CD4-positive, alpha-beta memory T cell (primary cell): ENCODE data around the gene HLA-DPB1. TPM values are rescaled to one million over a fixed set of nuclear protein-coding genes. Genes with fewer than 3 reads are reported as not detected.

ENCODE experiments used
- CTCF ChIA-PET: fragments of 350-600 bp; sonication (Branson Sonifier 250); formaldehyde crosslinking; loops from one replicate; lab custom pipeline; 2021; ENCODE audit warnings: inconsistent platforms; ENCODE audit not compliant: partially characterized antibody; lab: Charles Lee
- POLR2A ChIA-PET: fragments of 350-600 bp; sonication (Branson Sonifier 250); formaldehyde crosslinking; loops from one replicate; lab custom pipeline; 2021; ENCODE audit not compliant: partially characterized antibody; lab: Charles Lee
- DNase-seq, 5 donors: peaks; one replicate each; pipeline versions ENCODE4 v3.0.0 to v3.0.0-alpha.2; 2020 to 2022; ENCODE audit warnings: mixed read lengths in 1 of 5
- H3K27ac ChIP-seq: one replicate; pipeline ENCODE4 v1.7.0; 2013; ENCODE audit warnings: low read depth, low read length
- H3K27me3 ChIP-seq: 2 replicates; pipeline ENCODE4 v1.7.0; 2013; ENCODE audit warnings: mild to moderate bottlenecking, low read length, moderate library complexity; ENCODE audit not compliant: insufficient read depth
- H3K36me3 ChIP-seq: 2 replicates; pipeline ENCODE4 v1.7.0; 2013; ENCODE audit warnings: mild to moderate bottlenecking, low read length, moderate library complexity; ENCODE audit not compliant: insufficient read depth
- H3K4me1 ChIP-seq: 2 replicates; pipeline ENCODE4 v1.7.0; 2013; ENCODE audit warnings: mild to moderate bottlenecking, low read length, moderate library complexity; ENCODE audit not compliant: insufficient read depth
- H3K4me3 ChIP-seq, 2 donors: one replicate each; pipeline ENCODE4 v1.7.0; 2013; ENCODE audit warnings: low read length in 2 of 2, mild to moderate bottlenecking in 1 of 2
- H3K9me3 ChIP-seq, 2 donors: one replicate each; pipeline ENCODE4 v1.7.0; 2013; ENCODE audit warnings: low read length in 2 of 2, control low read depth in 1 of 2; ENCODE audit not compliant: control insufficient read depth in 1 of 2
- H3K27ac Mint-ChIP-seq, 7 donors: one replicate each; pipeline ENCODE4 v1.8.0; 2020 to 2021; ENCODE audit warnings: mixed read lengths in 7 of 7, mild to moderate bottlenecking in 6 of 7, inconsistent platforms in 3 of 7, moderate library complexity in 3 of 7
- H3K27me3 Mint-ChIP-seq, 2 donors: one replicate each; pipeline ENCODE4 v1.8.0; 2020 to 2021; ENCODE audit warnings: mixed read lengths in 2 of 2
- H3K36me3 Mint-ChIP-seq, 2 donors: one replicate each; pipeline ENCODE4 v1.8.0; 2020 to 2021; ENCODE audit warnings: mixed read lengths in 2 of 2, inconsistent platforms in 1 of 2, mild to moderate bottlenecking in 1 of 2
- H3K4me1 Mint-ChIP-seq, 4 donors: one replicate each; pipeline ENCODE4 v1.8.0; 2020 to 2021; ENCODE audit warnings: mixed read lengths in 4 of 4, mild to moderate bottlenecking in 1 of 4
- H3K4me3 Mint-ChIP-seq, 8 donors: one replicate each; pipeline ENCODE4 v1.8.0; 2020 to 2021; ENCODE audit warnings: mixed read lengths in 8 of 8, mild to moderate bottlenecking in 7 of 8, moderate library complexity in 6 of 8, inconsistent platforms in 3 of 8
- H3K9me3 Mint-ChIP-seq, 8 donors: one replicate each; pipeline ENCODE4 v1.8.0; 2020 to 2021; ENCODE audit warnings: mixed read lengths in 8 of 8, mild to moderate bottlenecking in 5 of 8, inconsistent platforms in 3 of 8, moderate library complexity in 1 of 8
- intact Hi-C: fragments of 100-400 bp; cut with micrococcal nuclease; formaldehyde crosslinking; loops from one replicate; pipeline ENCODE4 v1.15.1; 2023
- polyA plus RNA-seq, 2 donors: library from polyadenylated mRNA; unstranded; fragments of 300-500 nt; fragmentation: Illumina TruSeq; gene quantifications; one replicate each; pipeline ENCODE4 v1.2.3, GENCODE V29; 2021
- total RNA-seq, 2 experiments: library from RNA; stranded (reverse); gene quantifications; one replicate each; pipeline ENCODE4 v1.2.3, GENCODE V29; 2021

HLA-DPB1 gene
- total and polyA plus RNA-seq, 4 experiments from 2014 or later: 14.5 to 76.9 (median 33.8) TPM

- DNase-seq: no peak
- H3K9me3 Mint-ChIP-seq: peaks cover 0 to 2% (median 0%) of the 10 kb centered on the region in 8 donors
- no peak overlapping the region for H3K27ac Mint-ChIP-seq
- no peak overlapping the region for H3K27ac ChIP-seq
- no peak overlapping the region for H3K4me3 ChIP-seq
- intact Hi-C loops: no loop called here
- no peaks in the 10 kb centered on the region for H3K9me3 ChIP-seq
- POLR2A ChIA-PET: no interaction called here
- peaks cover 1 to 7% of the 10 kb centered on the region in 2 donors for H3K27me3 Mint-ChIP-seq
- CTCF ChIA-PET: interaction anchor here (1.1 to 1.3 kb wide), 3 partner anchors 10 to 72 kb away, joined by 3 to 6 read pairs (median 4); partner anchors contain the start of gene HLA-DPB1
- peaks cover 14% of the 10 kb centered on the region for H3K36me3 ChIP-seq
- H3K4me3 Mint-ChIP-seq: no peak overlapping the region
- H3K27me3 ChIP-seq: no peaks in the 10 kb centered on the region
- H3K4me1 ChIP-seq: no peaks in the 10 kb centered on the region
- peaks cover 0 to 13% (median 7%) of the 10 kb centered on the region in 4 donors for H3K4me1 Mint-ChIP-seq
- peaks cover 0 to 6% of the 10 kb centered on the region in 2 donors for H3K36me3 Mint-ChIP-seq
Measured at GRCh38 chr6:33085627-33086026, 9.8 kb downstream of the HLA-DPB1 start.

DNA sequence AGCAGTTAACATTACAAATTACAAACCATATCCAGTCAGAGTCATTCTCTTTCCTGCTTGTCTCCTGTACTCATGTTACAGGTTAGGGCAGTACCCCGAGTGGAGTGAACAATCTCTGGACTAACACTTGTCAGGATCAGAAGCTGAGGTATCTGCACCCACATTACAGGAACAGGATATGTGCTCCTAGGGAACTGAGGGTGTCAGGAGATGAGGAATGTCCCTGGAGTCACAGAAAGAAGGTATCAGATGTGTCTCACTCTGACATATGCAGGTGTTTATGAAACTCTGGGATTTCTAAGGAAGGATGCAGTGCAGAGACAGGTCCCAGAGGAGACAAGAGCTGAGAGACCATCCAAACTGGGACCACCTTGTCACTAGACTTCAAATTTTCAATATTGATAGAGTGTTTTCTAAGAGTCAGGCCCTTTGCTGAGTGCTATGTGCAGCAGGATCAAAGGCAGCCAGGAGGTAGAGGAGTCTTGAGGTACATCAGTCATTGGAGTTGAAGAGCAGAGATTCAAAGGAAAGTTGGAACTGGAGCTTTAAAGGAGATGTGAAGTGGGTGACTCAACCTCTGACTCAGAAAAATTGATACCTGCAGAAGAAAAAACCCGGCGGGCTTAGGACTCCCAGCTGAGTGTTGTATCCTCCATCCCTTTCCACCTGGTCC is 12.6 kb downstream of the HLA-DPB1 start:
- Mint-ChIP-seq H3K36me3 (peaks cover 0 to 4% of the 10 kb centered on the region in 2 donors), H3K27me3 (peaks cover 1 to 16% of the 10 kb centered on the region in 2 donors), H3K9me3 (peaks cover 0 to 4% (median 0%) of the 10 kb centered on the region in 8 donors), H3K4me1 (no peaks in the 10 kb centered on the region), H3K27ac (peak overlapping the region in 1 of 7 donors; percentile 9), H3K4me3 (no peak overlapping the region)
- intact Hi-C loops: no loop called here
- no peak for DNase-seq
- Histone ChIP-seq H3K27ac (no peak overlapping the region), H3K27me3 (no peaks in the 10 kb centered on the region), H3K4me1 (no peaks in the 10 kb centered on the region), H3K36me3 (peaks cover 14% of the 10 kb centered on the region), H3K9me3 (no peaks in the 10 kb centered on the region), H3K4me3 (no peak overlapping the region)
- CTCF ChIA-PET: interaction anchor here (0.8 to 2.5 kb wide), 3 partner anchors 8 to 75 kb away, joined by 3 to 9 read pairs (median 3); partner anchors contain the start of gene HLA-DPA1
- POLR2A ChIA-PET: no interaction called here

DNA sequence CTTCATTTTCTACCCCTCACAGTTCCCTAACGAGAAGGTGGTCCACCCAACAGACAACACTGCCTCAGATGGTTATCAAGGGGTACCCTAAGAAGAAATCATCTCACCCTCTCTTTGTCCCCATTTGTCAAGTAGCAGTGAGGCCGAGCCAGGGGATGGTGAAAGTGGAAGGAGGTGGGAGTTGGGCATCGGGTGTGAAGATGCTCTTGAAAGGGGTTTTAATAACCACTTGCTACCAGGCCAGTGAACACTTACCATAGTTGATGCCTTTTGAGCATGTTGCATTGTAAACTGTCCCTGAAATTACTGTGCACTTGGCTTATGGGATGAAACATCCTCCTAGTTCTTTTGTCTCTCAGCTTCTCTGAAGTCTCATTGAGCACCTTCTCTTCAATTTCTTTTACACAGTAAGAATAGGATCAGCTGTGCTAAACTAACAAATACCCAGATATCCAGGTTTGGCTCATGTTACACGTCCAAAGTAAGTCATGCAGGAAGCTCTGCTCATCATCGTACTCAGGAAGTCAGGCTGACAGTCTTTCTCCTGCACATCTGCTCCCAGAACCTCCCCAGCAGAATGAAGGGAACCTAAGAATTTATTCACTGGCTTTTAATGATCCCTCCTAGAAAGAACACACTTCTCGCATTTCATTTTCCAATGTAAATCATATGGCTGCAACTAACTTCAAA is 13.3 kb downstream of the HLA-DPB1 start:
- ChIA-PET POLR2A (no interaction called here), CTCF (interaction anchor here (0.8 to 2.5 kb wide), 4 partner anchors 9 to 76 kb away, joined by 3 to 9 read pairs (median 3); partner anchors contain the start of gene HLA-DPA1)
- Histone ChIP-seq H3K4me1 (no peaks in the 10 kb centered on the region), H3K27ac (no peak overlapping the region), H3K9me3 (no peaks in the 10 kb centered on the region), H3K4me3 (no peak overlapping the region), H3K36me3 (peaks cover 14% of the 10 kb centered on the region), H3K27me3 (no peaks in the 10 kb centered on the region)
- intact Hi-C loops: no loop called here
- Mint-ChIP-seq H3K9me3 (peaks cover 0 to 4% (median 0%) of the 10 kb centered on the region in 8 donors), H3K27me3 (peaks cover 1 to 16% of the 10 kb centered on the region in 2 donors), H3K36me3 (peaks cover 0 to 4% of the 10 kb centered on the region in 2 donors), H3K27ac (peak overlapping the region in 1 of 7 donors; percentile 62), H3K4me1 (no peaks in the 10 kb centered on the region), H3K4me3 (no peak overlapping the region)
- no peak for DNase-seq

DNA sequence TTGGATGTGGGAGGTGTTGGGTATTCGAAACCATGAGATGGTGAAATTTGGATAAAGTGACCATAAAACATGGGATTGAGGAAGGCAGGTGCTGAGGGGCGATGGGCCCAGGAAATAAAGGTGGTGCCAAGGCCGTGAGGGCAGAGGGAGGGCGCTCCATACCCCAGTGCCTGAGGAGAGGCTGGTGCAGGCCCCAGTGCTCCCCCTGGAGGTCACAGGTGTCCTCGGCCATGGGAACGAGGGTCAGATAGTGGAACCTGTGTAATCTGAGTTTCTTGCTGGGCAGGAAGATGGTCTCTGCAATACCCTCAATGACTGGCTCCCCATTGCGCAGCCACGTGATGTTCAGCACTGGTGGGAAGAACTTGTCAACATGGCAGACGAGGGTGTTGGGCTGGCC is 16.2 kb downstream of the HLA-DPB1 start:
- POLR2A ChIA-PET: no interaction called here
- H3K4me1 Mint-ChIP-seq: no peaks in the 10 kb centered on the region
- H3K4me1 ChIP-seq: no peaks in the 10 kb centered on the region
- peaks cover 2% of the 10 kb centered on the region in 2 donors for H3K36me3 Mint-ChIP-seq
- peaks cover 9 to 29% of the 10 kb centered on the region in 2 donors for H3K27me3 Mint-ChIP-seq
- no peak overlapping the region for H3K27ac Mint-ChIP-seq
- H3K27me3 ChIP-seq: no peaks in the 10 kb centered on the region
- H3K9me3 Mint-ChIP-seq: peaks cover 0 to 7% (median 2%) of the 10 kb centered on the region in 8 donors
- intact Hi-C loops: loop anchor here (1.0 kb wide), 1 partner anchor 78 kb away; no protein-coding TSS in a partner anchor
- DNase-seq: peak in 4 of 5 donors; percentile 33 to 41 (median 36)
- no peaks in the 10 kb centered on the region for H3K9me3 ChIP-seq
- no peaks in the 10 kb centered on the region for H3K36me3 ChIP-seq
- no peak overlapping the region for H3K4me3 Mint-ChIP-seq
- no peak overlapping the region for H3K4me3 ChIP-seq
- H3K27ac ChIP-seq: no peak overlapping the region
- CTCF ChIA-PET: no interaction called here

DNA sequence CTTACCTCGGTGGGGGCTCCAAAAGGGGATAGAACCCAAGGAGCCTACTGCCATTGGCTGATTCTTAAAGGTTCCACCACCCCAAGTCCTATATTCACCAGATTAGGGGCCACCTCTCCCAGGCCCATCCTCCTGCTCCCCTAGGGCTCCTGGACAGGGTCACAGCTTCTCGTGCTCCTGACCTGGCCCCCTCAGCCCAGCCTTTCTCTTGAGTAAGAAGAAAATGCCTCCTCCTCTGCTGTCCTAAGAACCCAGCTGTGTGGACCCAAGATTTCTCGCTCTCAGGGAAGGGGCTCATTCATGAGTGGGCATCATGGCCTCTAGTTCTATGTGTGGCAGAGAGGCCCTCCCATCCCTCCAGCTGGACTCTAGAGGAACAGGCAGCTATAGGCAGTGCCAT is 16.6 kb downstream of the HLA-DPB1 start:
- Histone ChIP-seq H3K4me3 (no peak overlapping the region), H3K27ac (no peak overlapping the region), H3K9me3 (no peaks in the 10 kb centered on the region), H3K27me3 (no peaks in the 10 kb centered on the region), H3K4me1 (no peaks in the 10 kb centered on the region), H3K36me3 (no peaks in the 10 kb centered on the region)
- Mint-ChIP-seq H3K27ac (no peak overlapping the region), H3K4me1 (no peaks in the 10 kb centered on the region), H3K27me3 (peaks cover 9 to 29% of the 10 kb centered on the region in 2 donors), H3K9me3 (peaks cover 0 to 11% (median 4%) of the 10 kb centered on the region in 8 donors), H3K36me3 (peaks cover 2% of the 10 kb centered on the region in 2 donors), H3K4me3 (no peak overlapping the region)
- intact Hi-C loops: loop anchor here (1.0 kb wide), 1 partner anchor 78 kb away; no protein-coding TSS in a partner anchor
- ChIA-PET CTCF (interaction anchor here (0.9 kb wide), 1 partner anchor 19 kb away, joined by 3 read pairs; the partner anchor contains the start of gene HLA-DPA1), POLR2A (no interaction called here)
- no peak for DNase-seq

DNA sequence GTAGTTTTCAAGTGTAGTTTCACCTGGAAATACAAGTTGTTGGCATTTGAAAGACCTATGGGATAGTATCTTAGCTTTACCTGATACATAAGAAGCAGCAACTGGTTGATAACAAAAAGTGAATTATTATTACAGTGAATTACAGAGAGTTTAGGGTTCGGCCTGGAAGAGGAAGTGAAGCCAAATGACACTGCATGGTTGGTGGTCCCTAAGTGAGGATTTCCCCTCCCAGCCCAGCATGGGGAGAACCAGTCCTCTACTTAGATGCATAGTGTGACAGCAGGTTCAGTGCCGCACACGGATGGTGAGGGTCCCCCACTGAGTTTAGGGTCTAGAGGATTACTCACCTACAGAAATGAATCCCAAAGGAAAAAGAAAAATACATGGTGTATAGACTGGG is 18.1 kb downstream of the HLA-DPB1 start:
- no peak overlapping the region for H3K27ac Mint-ChIP-seq
- no peak overlapping the region for H3K4me3 Mint-ChIP-seq
- peaks cover 3 to 24% (median 17%) of the 10 kb centered on the region in 8 donors for H3K9me3 Mint-ChIP-seq
- H3K9me3 ChIP-seq: no peaks in the 10 kb centered on the region
- intact Hi-C loops: no loop called here
- DNase-seq: no peak
- no peak overlapping the region for H3K27ac ChIP-seq
- ChIA-PET POLR2A (no interaction called here), CTCF (no interaction called here)
- no peaks in the 10 kb centered on the region for H3K4me1 Mint-ChIP-seq
- no peaks in the 10 kb centered on the region for H3K4me1 ChIP-seq
- peaks cover 2 to 12% of the 10 kb centered on the region in 2 donors for H3K36me3 Mint-ChIP-seq
- H3K4me3 ChIP-seq: no peak overlapping the region
- H3K27me3 ChIP-seq: no peaks in the 10 kb centered on the region
- H3K27me3 Mint-ChIP-seq: peaks cover 13 to 24% of the 10 kb centered on the region in 2 donors
- no peaks in the 10 kb centered on the region for H3K36me3 ChIP-seq

- Mint-ChIP-seq H3K27ac (no peak overlapping the region), H3K27me3 (peaks cover 16 to 22% of the 10 kb centered on the region in 2 donors), H3K36me3 (peaks cover 7 to 12% of the 10 kb centered on the region in 2 donors), H3K4me1 (no peaks in the 10 kb centered on the region), H3K4me3 (no peak overlapping the region), H3K9me3 (peaks cover 3 to 42% (median 34%) of the 10 kb centered on the region in 8 donors)
- POLR2A ChIA-PET: no interaction called here
- no peaks in the 10 kb centered on the region for H3K36me3 ChIP-seq
- H3K4me1 ChIP-seq: no peaks in the 10 kb centered on the region
- CTCF ChIA-PET: no interaction called here
- no peak overlapping the region for H3K27ac ChIP-seq
- intact Hi-C loops: no loop called here
- DNase-seq: no peak
- H3K9me3 ChIP-seq: peaks cover 0 to 10% of the 10 kb centered on the region in 2 donors
- H3K4me3 ChIP-seq: no peak overlapping the region
- H3K27me3 ChIP-seq: no peaks in the 10 kb centered on the region
Measured at GRCh38 chr6:33095681-33096080, 19.9 kb downstream of the HLA-DPB1 start.
